ENCODE results near the gene CHRNA9.

DNA sequence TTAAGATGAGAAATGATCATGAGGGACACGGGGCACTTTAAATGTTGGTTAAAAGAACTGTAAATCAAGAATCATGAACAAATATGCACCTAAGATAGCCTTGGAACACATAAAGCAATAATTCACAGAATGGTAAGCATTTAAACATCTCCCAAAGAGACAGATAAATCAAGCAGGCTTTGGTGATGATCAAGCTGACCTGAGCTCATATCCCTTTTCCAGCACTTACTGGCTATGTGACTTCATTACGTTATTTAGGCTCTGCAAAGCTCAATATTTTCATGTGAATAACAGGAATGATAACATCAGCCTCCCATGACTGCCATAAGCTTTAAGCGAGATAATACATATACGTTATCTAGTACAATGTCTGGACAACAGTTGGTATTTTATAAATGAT, 54.9 kb downstream of the CHRNA9 start:
- TF ChIP-seq, protein P1, sequence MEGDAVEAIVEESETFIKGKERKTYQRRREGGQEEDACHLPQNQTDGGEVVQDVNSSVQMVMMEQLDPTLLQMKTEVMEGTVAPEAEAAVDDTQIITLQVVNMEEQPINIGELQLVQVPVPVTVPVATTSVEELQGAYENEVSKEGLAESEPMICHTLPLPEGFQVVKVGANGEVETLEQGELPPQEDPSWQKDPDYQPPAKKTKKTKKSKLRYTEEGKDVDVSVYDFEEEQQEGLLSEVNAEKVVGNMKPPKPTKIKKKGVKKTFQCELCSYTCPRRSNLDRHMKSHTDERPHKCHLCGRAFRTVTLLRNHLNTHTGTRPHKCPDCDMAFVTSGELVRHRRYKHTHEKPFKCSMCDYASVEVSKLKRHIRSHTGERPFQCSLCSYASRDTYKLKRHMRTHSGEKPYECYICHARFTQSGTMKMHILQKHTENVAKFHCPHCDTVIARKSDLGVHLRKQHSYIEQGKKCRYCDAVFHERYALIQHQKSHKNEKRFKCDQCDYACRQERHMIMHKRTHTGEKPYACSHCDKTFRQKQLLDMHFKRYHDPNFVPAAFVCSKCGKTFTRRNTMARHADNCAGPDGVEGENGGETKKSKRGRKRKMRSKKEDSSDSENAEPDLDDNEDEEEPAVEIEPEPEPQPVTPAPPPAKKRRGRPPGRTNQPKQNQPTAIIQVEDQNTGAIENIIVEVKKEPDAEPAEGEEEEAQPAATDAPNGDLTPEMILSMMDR (IDR thresholded peaks at IDR 0.05): no peak
- TF ChIP-seq POLR2A (IDR thresholded peaks at IDR 0.05): no peak
